ENCODE data around the gene SETD4.

DNA sequence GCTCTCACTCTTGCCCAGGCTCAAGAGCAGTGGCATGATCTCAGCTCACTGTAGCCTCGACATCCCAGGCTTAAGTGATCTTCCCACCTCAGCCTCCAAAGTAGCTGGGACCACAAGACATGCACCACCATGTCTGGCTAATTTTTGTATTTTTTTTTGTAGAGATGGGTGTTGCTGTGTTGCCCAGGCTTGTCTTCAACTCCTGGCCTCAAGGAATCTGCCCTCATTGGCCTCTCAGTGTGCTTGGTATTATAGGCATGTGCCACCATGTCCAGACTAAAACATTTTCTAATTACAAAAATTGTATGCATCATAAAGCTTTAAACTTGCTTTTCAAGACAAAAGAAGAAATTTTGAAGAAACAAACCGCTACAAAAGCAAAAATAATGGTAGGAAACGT, 29.6 kb upstream of the SETD4 start:
- TF ChIP-seq CTCF (IDR thresholded peaks at IDR 0.05), result no peak
- no peak for TF ChIP-seq POLR2AphosphoS5 (IDR thresholded peaks at IDR 0.05; ENCODE audit: low read depth, low read length)
- TF ChIP-seq SIN3A (IDR thresholded peaks at IDR 0.05; ENCODE audit: borderline replicate concordance, insufficient read depth, low read depth, low read length), result no peak
- TF ChIP-seq REST (IDR thresholded peaks at IDR 0.05; ENCODE audit: insufficient read depth in 1 of 2, low read depth in 2 of 2, low read length in 1 of 2), result no peak
- TF ChIP-seq TCF7L2 (IDR thresholded peaks at IDR 0.05; ENCODE audit: low read depth, low read length), result no peak
